GM19467 (cell line): ENCODE data around the gene SLC41A3.
"Not testable (repeated sequence)": the region's sequence is repeated elsewhere in the genome, so short reads cannot be mapped to it uniquely, and the experiment has no call there.

Source experiments
- ATAC-seq: cut with Tn5 transposase; IDR thresholded peaks from one replicate; pipeline ENCODE4 v1.9.1; 2021; ENCODE audit warnings: mild to moderate bottlenecking, moderate library complexity; ENCODE audit not compliant: unreplicated experiment

The SLC41A3 gene

GRCh38 chr3:125960456-125961288, 123.3 kb downstream of the SLC41A3 start:
- no peak for ATAC-seq

- no peak for ATAC-seq
Measured at GRCh38 chr3:125960066-125960424, 123.9 kb downstream of the SLC41A3 start.

DNA sequence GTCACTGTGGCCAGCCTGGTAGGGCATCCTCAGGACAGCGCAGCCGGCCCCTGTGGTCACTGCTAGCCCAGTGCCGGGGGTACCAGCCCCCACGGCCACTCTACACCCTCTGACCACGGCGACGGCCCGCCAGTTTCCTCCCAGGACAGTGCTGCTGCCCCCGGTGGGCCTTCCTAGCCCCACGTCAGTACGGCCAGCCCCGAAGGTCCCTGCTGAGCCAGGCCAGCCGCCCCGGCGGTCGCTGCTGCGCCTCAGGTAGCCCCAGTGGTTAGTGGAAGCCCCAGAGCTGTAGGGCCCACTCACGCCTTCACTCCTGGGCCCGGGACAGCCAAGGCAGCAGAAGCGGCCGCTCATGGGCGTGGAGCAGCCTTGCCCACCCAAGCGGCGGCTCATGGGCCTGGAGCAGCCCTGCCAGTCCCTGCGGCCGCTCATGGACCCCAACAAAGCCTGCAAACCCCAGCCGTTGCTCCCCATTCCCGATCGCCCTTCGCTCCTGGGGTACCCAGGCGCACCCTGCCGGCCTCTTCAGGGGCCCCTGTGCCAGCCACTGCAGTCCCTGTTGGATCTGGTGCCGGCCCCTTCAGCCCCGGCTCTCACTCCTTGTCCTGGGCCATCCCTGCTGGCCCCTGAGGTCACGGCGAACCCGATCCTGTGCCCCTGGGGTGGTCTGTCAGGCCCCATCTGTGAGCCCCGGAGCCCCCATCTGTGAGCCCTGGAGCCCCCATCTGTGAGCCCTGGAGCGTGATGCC, 124.4 kb downstream of the SLC41A3 start:
- no peak for ATAC-seq

GRCh38 chr3:125958511-125959316, 125.2 kb downstream of the SLC41A3 start:
- no peak for ATAC-seq

DNA sequence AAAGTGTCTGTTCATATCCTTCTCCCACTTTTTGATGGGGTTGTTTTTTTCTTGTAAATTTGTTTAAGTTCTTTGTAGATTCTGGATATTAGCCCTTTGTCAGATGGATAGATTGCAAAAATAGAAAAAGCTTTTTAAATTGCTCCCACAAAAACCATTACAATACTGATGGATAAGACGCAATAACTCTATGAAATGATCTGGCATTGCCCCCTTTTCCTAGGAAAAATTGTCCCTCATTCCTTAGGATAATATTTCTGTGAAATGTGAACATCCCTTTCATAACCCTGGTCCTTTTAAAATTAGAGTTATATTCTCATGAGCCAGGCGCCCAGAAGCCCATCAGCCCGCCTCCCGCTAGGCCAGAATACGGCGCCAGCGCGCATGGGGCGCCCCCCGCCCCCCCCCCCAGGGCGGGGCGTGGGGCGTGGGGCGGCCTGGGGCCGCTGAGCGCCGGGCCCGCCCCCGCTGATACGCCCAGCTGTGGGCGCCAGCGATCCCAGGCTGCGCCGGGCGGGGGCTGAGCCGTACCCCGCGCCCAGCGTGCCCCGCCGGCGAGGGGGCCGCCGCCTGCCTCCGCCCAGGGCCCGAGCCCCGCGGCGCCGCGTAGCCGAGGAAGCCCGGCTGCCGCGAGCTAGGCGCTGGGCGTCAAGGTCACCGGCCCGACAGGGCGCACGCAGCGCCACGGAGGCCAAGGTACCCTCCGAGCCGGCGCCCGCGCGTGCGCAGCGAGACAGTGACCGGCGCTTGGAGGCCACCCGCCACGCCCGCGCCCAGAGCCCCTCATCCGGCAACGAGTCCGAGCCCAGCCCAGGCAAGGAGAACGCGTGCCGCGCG, 126.0 kb downstream of the SLC41A3 start:
- no peak for ATAC-seq

DNA sequence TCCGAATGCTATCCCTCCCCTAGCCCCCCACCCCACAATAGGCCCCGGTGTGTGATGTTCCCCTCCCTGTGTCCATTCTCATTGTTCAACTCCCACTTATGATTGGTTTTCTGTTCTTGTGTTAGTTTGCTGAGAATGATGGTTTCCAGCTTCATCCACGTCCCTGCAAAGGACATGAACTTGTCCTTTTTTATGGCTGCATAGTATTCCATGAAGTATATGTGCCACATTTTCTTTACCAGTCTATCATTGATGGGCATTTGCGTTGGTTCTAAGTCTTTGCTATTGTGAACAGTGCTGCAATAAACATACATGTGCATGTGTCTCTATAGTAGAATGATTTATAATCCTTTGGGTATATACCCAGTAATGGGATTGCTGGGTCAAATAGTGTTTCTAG, 126.9 kb downstream of the SLC41A3 start:
- not testable (repeated sequence) for ATAC-seq
